ENCODE measurements around the gene DKK2. TPM values are rescaled to one million over a fixed set of nuclear protein-coding genes. Genes with fewer than 3 reads are reported as not detected.
A peak's percentile ranks its signal among the peaks of the same experiment; 100 is the strongest.
"Not testable (repeated sequence)": the region's sequence is repeated elsewhere in the genome, so short reads cannot be mapped to it uniquely, and the experiment has no call there.

DKK2 gene
- total RNA-seq, 3 donors from 2014 or later: 0.36 to 4.3 TPM; not detected in 1

DNA sequence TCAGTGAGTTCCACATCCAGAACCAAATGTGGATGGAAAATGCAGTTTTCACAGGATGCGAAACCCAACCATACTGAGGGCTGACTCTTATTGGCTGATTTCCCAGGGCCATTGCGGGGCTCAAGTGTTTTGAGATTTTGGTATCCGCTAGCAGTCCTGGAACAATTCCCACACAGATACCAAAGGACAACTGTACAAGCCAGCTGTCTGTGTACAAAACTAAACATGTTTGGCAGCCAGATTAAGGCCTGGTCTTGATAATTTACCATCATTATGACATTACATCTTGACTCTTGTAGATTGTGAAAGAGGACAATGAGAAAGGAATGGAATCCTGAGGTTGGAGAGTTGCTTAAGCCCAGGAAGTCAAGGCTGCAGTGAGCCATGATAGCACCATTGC is 121.9 kb downstream of the DKK2 start:
- no peaks in the 10 kb centered on the region for H3K4me1 ChIP-seq (ENCODE audit: low read depth)
- H3K9me3 ChIP-seq: no peaks in the 10 kb centered on the region
- no peak for TF ChIP-seq CTCF (IDR thresholded peaks at IDR 0.05)
- H3K36me3 ChIP-seq (ENCODE audit: low read depth): no peaks in the 10 kb centered on the region
- intact Hi-C loops (cut with DNase I, micrococcal nuclease): no loop called here
- ATAC-seq (no peak), DNase-seq (no peak)
- H3K4me3 ChIP-seq: no peak overlapping the region

DNA sequence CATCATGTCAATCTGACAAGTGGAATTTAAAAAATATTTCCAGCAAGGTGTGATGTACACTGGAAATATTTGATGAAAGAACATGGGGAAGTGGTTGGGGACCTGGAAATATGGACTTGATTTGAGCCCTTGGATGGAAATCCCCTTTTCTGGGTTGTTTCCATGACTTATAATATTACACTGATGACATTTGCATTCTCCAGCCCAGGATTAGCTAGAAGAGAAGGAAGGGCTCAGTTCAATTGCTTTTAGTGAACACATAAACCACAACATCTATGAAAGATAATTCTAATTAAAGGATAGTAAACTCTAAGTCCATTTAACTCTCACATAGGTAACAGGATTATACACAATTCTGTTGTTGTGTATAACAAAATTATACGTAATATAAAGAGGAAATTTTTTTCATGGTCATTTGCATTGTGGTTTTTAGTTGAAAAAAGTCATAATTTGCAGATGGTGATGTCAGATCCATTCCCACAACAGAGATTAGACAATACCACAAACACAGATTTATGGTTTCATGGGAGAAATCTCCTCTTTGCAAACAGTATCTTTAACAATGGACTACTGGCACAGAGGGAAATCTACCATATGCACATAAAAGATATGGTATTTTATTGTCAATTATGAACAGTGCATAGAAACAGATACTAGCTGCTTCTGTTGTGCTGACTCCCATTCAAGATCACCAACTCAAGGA is 126.5 kb downstream of the DKK2 start:
- H3K9me3 ChIP-seq: no peaks in the 10 kb centered on the region
- no peak for DNase-seq
- no peaks in the 10 kb centered on the region for H3K36me3 ChIP-seq (ENCODE audit: low read depth)
- ATAC-seq: no peak
- TF ChIP-seq CTCF (IDR thresholded peaks at IDR 0.05): no peak
- no peaks in the 10 kb centered on the region for H3K4me1 ChIP-seq (ENCODE audit: low read depth)
- no peak overlapping the region for H3K4me3 ChIP-seq
- intact Hi-C loops (cut with DNase I, micrococcal nuclease): no loop called here

DNA sequence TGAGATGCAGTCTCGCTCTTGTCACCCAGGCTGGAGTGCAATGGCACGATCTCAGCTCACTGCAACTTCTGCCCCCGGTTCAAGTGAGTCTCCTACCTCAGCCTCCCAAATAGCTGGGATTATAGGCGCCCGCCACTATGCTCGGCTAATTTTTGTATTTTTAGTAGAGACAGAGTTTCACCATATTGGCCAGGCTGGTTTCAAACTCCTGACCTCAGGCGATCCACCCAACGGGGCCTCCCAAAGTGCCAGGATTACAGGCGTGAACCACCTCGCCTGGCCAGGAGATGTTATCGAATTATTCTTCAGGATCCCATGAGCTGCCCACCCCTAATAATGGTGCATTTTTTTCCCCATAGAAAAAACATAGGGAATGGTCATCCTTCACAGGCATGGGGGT is 128.1 kb downstream of the DKK2 start:
- DNase-seq; H3K36me3 ChIP-seq (ENCODE audit: low read depth); intact Hi-C loops (cut with DNase I, micrococcal nuclease); H3K4me3 ChIP-seq; ATAC-seq; H3K9me3 ChIP-seq; H3K4me1 ChIP-seq (ENCODE audit: low read depth): not testable (repeated sequence)

GRCh38 chr4:106907216-106907615 is 128.9 kb downstream of the DKK2 start:
- Histone ChIP-seq H3K4me3 (no peak overlapping the region), H3K36me3 (ENCODE audit: low read depth) (no peaks in the 10 kb centered on the region), H3K9me3 (no peaks in the 10 kb centered on the region), H3K4me1 (ENCODE audit: low read depth) (no peaks in the 10 kb centered on the region)
- ATAC-seq: no peak
- intact Hi-C loops (cut with DNase I, micrococcal nuclease): no loop called here
- no peak for TF ChIP-seq CTCF (IDR thresholded peaks at IDR 0.05)
- DNase-seq: no peak

- TF ChIP-seq CTCF (IDR thresholded peaks at IDR 0.05): no peak
- Histone ChIP-seq H3K36me3 (ENCODE audit: low read depth) (no peaks in the 10 kb centered on the region), H3K4me3 (no peak overlapping the region), H3K4me1 (ENCODE audit: low read depth) (no peaks in the 10 kb centered on the region), H3K9me3 (no peaks in the 10 kb centered on the region)
- intact Hi-C loops (cut with DNase I, micrococcal nuclease): no loop called here
- DNase-seq (no peak), ATAC-seq (no peak)
These were observed 129.4 kb downstream of the DKK2 start for GRCh38 chr4:106906728-106907127.

- Histone ChIP-seq H3K9me3 (no peaks in the 10 kb centered on the region), H3K4me3 (no peak overlapping the region), H3K4me1 (ENCODE audit: low read depth) (no peaks in the 10 kb centered on the region), H3K36me3 (ENCODE audit: low read depth) (no peaks in the 10 kb centered on the region)
- peak; percentile 46 for ATAC-seq
- intact Hi-C loops (cut with DNase I, micrococcal nuclease): no loop called here
- DNase-seq: peak in 1 of 3 donors; percentile 74
- peak; percentile 20 for TF ChIP-seq CTCF (IDR thresholded peaks at IDR 0.05)
These were observed 137.4 kb downstream of the DKK2 start for GRCh38 chr4:106898621-106899230.

All from mucosa of descending colon (tissue), 3 donors.